HCT116 (cell line): ENCODE measurements around the gene COG1. TPM values are rescaled to one million over a fixed set of nuclear protein-coding genes. Genes with fewer than 3 reads are reported as not detected.

ENCODE experiments used
- ATAC-seq: fragments of 200-7000 bp; cut with Tn5 transposase; 2 replicates; pipeline ENCODE4 v1.9.1; 2020; ENCODE audit warnings: mild to moderate bottlenecking, moderate library complexity
- BruUV-seq: library from RNA; stranded (reverse); fragments of 400-500 nt; replicated peaks from 2 replicates; lab custom pipeline; 2021; lab: Mats Ljungman, UMichigan
- CTCF ChIA-PET: fragments of 300-600 bp; sonication (Branson Sonifier 250); formaldehyde crosslinking; loops from one replicate; lab custom pipeline; 2021; ENCODE audit warnings: antibody characterized with exemption; lab: Charles Lee
- POLR2A ChIA-PET: fragments of 300-600, 350-600 bp; sonication (Branson Sonifier 250); formaldehyde crosslinking; loops from one replicate; lab custom pipeline; 2021; ENCODE audit warnings: antibody characterized with exemption; lab: Charles Lee
- RAD21 ChIA-PET, 2 experiments: fragments of 300-600 bp; sonication (Branson Sonifier 250); formaldehyde crosslinking; loops; one replicate each; lab custom pipeline; 2023; ENCODE audit warnings: low total read pairs in 2 of 2; ENCODE audit not compliant: uncharacterized antibody in 2 of 2, unreplicated experiment in 2 of 2, low non-redundant PET in 1 of 2; lab: Charles Lee
- DNase-seq: peaks from one replicate; pipeline ENCODE4 v3.0.0-alpha.2; 2010; ENCODE audit warnings: low read depth, low spot score
- H2AFZ ChIP-seq: fragments of 200-600 bp; shearing (Covaris generic), sonication (generic); 2 replicates; pipeline ENCODE4 v1.6.1; 2017; ENCODE audit warnings: low read depth, mixed run types, mixed read lengths, antibody characterized with exemption, low read length; ENCODE audit not compliant: poor library complexity, severe bottlenecking
- H3K27ac ChIP-seq: 2 replicates; pipeline ENCODE4 v1.5.1; 2012; ENCODE audit warnings: low read depth, low read length
- H3K27me3 ChIP-seq: fragments of 200-600 bp; sonication (generic); 2 replicates; pipeline ENCODE4 v1.6.1; 2016; ENCODE audit warnings: mixed run types, low read length, mixed read lengths; ENCODE audit not compliant: insufficient read depth
- H3K36me3 ChIP-seq, 2 experiments: fragments of 200-500 bp in 1 of 2; fragments of 200-600 bp in 1 of 2; sonication (Bioruptor generic) in 1 of 2; sonication (generic) in 1 of 2; 2 replicates each; pipeline versions ENCODE4 v1.5.1 to v1.6.1; 2014 to 2016; ENCODE audit warnings: low read length in 2 of 2, inconsistent platforms in 1 of 2, mixed read lengths in 1 of 2, mixed run types in 1 of 2; ENCODE audit not compliant: insufficient read depth in 2 of 2, control insufficient read depth in 1 of 2
- H3K4me1 ChIP-seq, 2 experiments: fragments of 200-600 bp in 1 of 2; sonication (generic) in 1 of 2; 2 replicates each; pipeline versions ENCODE4 v1.5.1 to v1.6.1; 2012 to 2017; ENCODE audit warnings: low read length in 2 of 2, inconsistent platforms in 1 of 2, mild to moderate bottlenecking in 1 of 2, mixed read lengths in 1 of 2, mixed run types in 1 of 2, moderate library complexity in 1 of 2; ENCODE audit not compliant: insufficient read depth in 2 of 2, control insufficient read depth in 1 of 2
- H3K4me2 ChIP-seq: fragments of 200-600 bp; sonication (generic); 2 replicates; pipeline ENCODE4 v1.6.1; 2017; ENCODE audit warnings: mixed run types, low read length, mixed read lengths
- H3K4me3 ChIP-seq, 2 experiments: fragments of 200-600 bp in 1 of 2; sonication (generic) in 1 of 2; replicated peaks in 1 of 2; 2 replicates each; pipeline ENCODE4 v1.5.1; 2011 to 2016; ENCODE audit warnings: low read length in 2 of 2, control low read depth in 1 of 2, low read depth in 1 of 2, mild to moderate bottlenecking in 1 of 2, mixed read lengths in 1 of 2, mixed run types in 1 of 2
- H3K79me2 ChIP-seq: fragments of 200-600 bp; sonication (generic); 2 replicates; pipeline ENCODE4 v1.6.1; 2017; ENCODE audit warnings: mild to moderate bottlenecking, mixed run types, low read length, moderate library complexity, mixed read lengths; ENCODE audit not compliant: insufficient read depth
- H3K9ac ChIP-seq: fragments of 200-600 bp; sonication (generic); 2 replicates; pipeline ENCODE4 v1.6.1; 2016; ENCODE audit warnings: low read length, mixed read lengths
- H3K9me2 ChIP-seq: fragments of 200-600 bp; sonication (generic), shearing (Covaris generic); 2 replicates; pipeline ENCODE4 v1.6.1; 2017; ENCODE audit warnings: mixed run types, mild to moderate bottlenecking, moderate library complexity; ENCODE audit not compliant: insufficient read depth
- H3K9me3 ChIP-seq, 2 experiments: fragments of 200-500 bp in 1 of 2; fragments of 200-600 bp in 1 of 2; sonication (Bioruptor generic) in 1 of 2; sonication (generic) in 1 of 2; 2 replicates each; pipeline ENCODE4 v1.6.1; 2014 to 2017; ENCODE audit warnings: low read length in 2 of 2, mixed read lengths in 2 of 2, inconsistent platforms in 1 of 2, low read depth in 1 of 2, mild to moderate bottlenecking in 1 of 2, mixed run types in 1 of 2, moderate library complexity in 1 of 2; ENCODE audit not compliant: control insufficient read depth in 1 of 2, insufficient read depth in 1 of 2
- H4K20me1 ChIP-seq: fragments of 200-600 bp; sonication (generic), shearing (Covaris generic); 2 replicates; pipeline ENCODE4 v1.6.1; 2017; ENCODE audit warnings: mixed run types, mild to moderate bottlenecking, moderate library complexity; ENCODE audit not compliant: insufficient read depth
- CBX3 ChIP-seq: IDR thresholded peaks from 2 replicates; pipeline ENCODE4 v1.6.1; 2012; ENCODE audit warnings: low read depth
- CEBPB ChIP-seq: IDR thresholded peaks from 2 replicates; pipeline ENCODE4 v1.6.1; 2012; ENCODE audit warnings: low read depth
- EGR1 ChIP-seq: IDR thresholded peaks from 2 replicates; pipeline ENCODE4 v1.6.1; 2012; ENCODE audit warnings: low read depth
- ELF1 ChIP-seq: IDR thresholded peaks from 2 replicates; pipeline ENCODE4 v1.6.1; 2012; ENCODE audit warnings: low read depth, borderline replicate concordance
- EZH2 ChIP-seq: fragments of 200-600 bp; sonication (generic); IDR thresholded peaks from 2 replicates; pipeline ENCODE4 v1.6.1; 2017; ENCODE audit warnings: antibody characterized with exemption, mixed run types
- JUND ChIP-seq: IDR thresholded peaks from 2 replicates; pipeline ENCODE4 v1.6.1; 2012
- POLR2AphosphoS5 ChIP-seq: IDR thresholded peaks from 2 replicates; pipeline ENCODE4 v1.6.1; 2011; ENCODE audit warnings: mild to moderate bottlenecking, low read depth, low read length, moderate library complexity
- REST ChIP-seq: IDR thresholded peaks from 2 replicates; pipeline ENCODE4 v1.6.1; 2012; ENCODE audit warnings: low read depth
- SRF ChIP-seq: IDR thresholded peaks from 2 replicates; pipeline ENCODE4 v1.6.1; 2012; ENCODE audit warnings: low read depth
- TCF7L2 ChIP-seq: IDR thresholded peaks from 2 replicates; pipeline ENCODE4 v1.7.0; 2011; ENCODE audit warnings: borderline replicate concordance, inconsistent platforms; ENCODE audit not compliant: insufficient read depth, insufficient read length; ENCODE audit errors: extremely low read depth
- ZBTB33 ChIP-seq: IDR thresholded peaks from 2 replicates; pipeline ENCODE4 v1.6.1; 2011; ENCODE audit warnings: mild to moderate bottlenecking, low read length, moderate library complexity; ENCODE audit not compliant: insufficient replicate concordance; ENCODE audit errors: extremely low read depth
- ZNF274 ChIP-seq: fragments of 200-500 bp; sonication (Bioruptor generic); IDR thresholded peaks from 2 replicates; pipeline ENCODE4 v1.6.1; 2014; ENCODE audit warnings: mild to moderate bottlenecking, low read depth, low read length, inconsistent platforms
- intact Hi-C: fragments of 100-400 bp; cut with micrococcal nuclease; formaldehyde crosslinking; loops from 2 replicates; pipeline ENCODE4 v1.10.0; 2022
- total RNA-seq: library from RNA; stranded (reverse); gene quantifications from one replicate; pipeline ENCODE4 v1.2.1, GENCODE V29; 2021; ENCODE audit not compliant: unreplicated experiment
- TF ChIP-seq, protein P1 (sequence below): IDR thresholded peaks from 2 replicates; pipeline ENCODE4 v1.6.1; 2012

Gene COG1
- total RNA-seq, 1 experiment from 2014 or later = 44.6 TPM

GRCh38 chr17:73179878-73180277, 13.0 kb upstream of the COG1 start:
- intact Hi-C loops = no loop called here
- BruUV-seq = no TSS peak
- Histone ChIP-seq H3K9me3 (no peaks in the 10 kb centered on the region), H3K27ac (no peak overlapping the region), H3K27me3 (no peaks in the 10 kb centered on the region), H3K79me2 (no peaks in the 10 kb centered on the region), H3K4me3 (no peak overlapping the region), H3K9me2 (no peaks in the 10 kb centered on the region), H3K4me1 (no peaks in the 10 kb centered on the region), H3K36me3 (no peaks in the 10 kb centered on the region), H4K20me1 (no peaks in the 10 kb centered on the region), H3K4me2 (no peak overlapping the region), H2AFZ (no peak overlapping the region), H3K9ac (no peak overlapping the region)
- ATAC-seq (no peak), DNase-seq (no peak)
- POLR2A ChIA-PET = no interaction called here
- RAD21 ChIA-PET = no interaction called here
- TF ChIP-seq ELF1 = no peak
- no peak for TF ChIP-seq EGR1
- no peak for TF ChIP-seq TCF7L2
- no peak for TF ChIP-seq EZH2
- TF ChIP-seq SRF = no peak
- no peak for TF ChIP-seq CBX3
- no peak for TF ChIP-seq POLR2AphosphoS5
- TF ChIP-seq CEBPB = no peak
- no peak for TF ChIP-seq REST
- TF ChIP-seq ZBTB33 = no peak
- TF ChIP-seq JUND = no peak
- TF ChIP-seq ZNF274 = no peak
- TF ChIP-seq, protein P1, sequence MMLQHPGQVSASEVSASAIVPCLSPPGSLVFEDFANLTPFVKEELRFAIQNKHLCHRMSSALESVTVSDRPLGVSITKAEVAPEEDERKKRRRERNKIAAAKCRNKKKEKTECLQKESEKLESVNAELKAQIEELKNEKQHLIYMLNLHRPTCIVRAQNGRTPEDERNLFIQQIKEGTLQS = no peak
- CTCF ChIA-PET = interaction anchor here (0.7 to 2.7 kb wide), 6 partner anchors 10 to 623 kb away, joined by 3 to 8 read pairs (median 4); no protein-coding TSS in a partner anchor
